ENCODE measurements around the gene CCDC88C.
"Not testable (repeated sequence)": the region's sequence is repeated elsewhere in the genome, so short reads cannot be mapped to it uniquely, and the experiment has no call there.

Gene CCDC88C

DNA sequence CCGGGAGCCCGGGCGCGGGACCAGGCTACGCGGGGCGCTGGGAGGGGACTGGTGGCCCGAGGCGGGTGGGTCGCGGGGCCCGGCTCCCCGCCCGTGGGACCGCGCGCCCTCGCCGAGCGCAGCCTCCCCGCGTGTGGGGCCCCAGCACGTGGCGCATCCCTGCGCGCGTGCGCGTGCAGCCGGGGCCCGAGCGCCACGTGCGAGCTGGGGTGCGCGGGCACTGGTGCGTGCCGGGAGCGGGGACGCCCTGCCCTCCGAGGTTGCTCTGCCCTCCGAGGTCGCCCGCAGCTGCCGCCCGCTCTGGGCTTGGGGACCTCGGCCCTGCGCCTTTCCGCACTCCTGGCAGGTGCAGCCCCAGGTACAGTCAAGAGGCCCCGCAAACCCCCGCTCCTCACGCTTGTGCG lies 365 bp upstream of the CCDC88C start:
- DNase-seq = no peak

- DNase-seq = no peak
These were observed 888 bp downstream of the CCDC88C start for GRCh38 chr14:91416744-91417119.

- no peak for DNase-seq
These were observed 1.6 kb downstream of the CCDC88C start for GRCh38 chr14:91415794-91416743.

DNA sequence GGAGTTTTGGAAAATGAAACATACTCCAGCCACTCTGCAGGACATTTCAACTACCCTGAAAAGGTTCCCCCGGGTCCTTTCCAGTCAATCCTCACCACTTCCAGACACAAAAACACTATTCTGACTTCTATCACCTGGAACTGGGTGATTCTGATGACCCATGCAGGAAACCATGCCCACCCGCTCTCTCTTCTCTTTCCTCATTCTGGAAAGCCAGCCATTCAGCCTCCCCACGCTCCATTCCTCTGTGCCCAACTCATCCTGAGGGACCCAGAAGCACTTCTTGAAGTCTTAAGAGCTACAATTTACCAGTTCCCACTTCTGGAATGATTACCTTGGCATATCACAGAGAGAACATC lies 3.2 kb downstream of the CCDC88C start:
- no peak for DNase-seq

DNA sequence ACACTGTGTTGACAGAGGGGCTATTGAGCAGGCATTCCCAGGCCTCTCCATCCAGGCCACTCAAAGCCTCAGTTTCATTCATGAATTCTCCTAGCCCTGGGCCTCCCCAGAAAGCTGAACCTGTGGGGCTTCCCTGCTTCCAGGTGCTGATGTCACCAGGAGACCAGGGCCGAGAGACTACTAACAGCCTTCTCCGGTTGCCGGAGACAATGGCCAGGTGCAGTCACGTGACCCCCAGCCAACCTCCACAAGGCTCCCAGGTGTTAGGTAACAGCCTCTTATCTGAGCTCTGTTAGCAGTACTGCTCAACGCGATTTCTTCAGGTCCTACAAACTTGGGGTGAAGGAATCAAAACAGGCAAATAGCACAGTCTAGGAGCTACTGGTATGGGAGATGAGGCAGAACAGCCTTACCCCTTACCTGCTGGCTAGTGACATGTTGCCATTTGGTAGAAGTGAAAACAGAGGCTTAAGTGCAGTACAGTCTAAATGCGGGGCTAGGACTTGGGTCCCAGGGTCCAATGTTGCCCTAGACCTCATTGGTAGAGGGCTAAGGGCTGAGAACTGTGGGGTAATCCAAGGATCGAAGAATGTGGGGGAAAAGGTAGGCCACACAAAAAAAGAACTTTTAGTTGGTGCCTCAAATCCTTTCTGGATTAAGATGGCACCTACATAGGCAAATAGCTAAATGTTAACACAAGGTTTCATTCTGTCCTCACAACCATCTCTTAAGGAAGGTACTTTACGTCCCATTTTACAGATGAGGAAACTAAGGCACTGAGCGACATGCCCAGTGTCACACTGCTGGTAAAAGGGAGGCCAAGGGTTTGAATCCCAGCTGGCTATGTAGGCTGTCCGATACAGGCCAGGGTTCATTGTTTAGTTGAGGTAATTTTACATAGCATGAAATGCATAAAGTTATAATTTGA lies 3.8 kb downstream of the CCDC88C start:
- no peak for DNase-seq

DNA sequence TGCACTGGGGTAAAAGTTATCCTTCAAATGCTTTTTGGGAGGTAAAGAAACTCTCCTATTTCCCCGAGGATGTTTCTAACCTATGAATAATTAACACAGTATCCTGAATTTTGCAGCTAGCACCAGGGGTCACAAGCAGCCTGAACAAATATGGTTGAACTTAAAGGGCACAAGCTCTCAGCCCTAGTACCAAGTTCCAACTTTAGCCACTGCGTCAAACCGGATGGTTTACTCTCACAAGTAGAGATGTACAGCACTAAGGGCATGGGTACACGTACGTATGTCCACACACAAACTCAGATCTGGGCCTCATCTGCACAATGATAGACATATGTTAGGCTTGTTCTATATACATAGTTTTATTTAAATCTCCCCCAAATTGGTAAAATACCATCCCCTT lies 4.7 kb downstream of the CCDC88C start:
- no peak for DNase-seq

DNA sequence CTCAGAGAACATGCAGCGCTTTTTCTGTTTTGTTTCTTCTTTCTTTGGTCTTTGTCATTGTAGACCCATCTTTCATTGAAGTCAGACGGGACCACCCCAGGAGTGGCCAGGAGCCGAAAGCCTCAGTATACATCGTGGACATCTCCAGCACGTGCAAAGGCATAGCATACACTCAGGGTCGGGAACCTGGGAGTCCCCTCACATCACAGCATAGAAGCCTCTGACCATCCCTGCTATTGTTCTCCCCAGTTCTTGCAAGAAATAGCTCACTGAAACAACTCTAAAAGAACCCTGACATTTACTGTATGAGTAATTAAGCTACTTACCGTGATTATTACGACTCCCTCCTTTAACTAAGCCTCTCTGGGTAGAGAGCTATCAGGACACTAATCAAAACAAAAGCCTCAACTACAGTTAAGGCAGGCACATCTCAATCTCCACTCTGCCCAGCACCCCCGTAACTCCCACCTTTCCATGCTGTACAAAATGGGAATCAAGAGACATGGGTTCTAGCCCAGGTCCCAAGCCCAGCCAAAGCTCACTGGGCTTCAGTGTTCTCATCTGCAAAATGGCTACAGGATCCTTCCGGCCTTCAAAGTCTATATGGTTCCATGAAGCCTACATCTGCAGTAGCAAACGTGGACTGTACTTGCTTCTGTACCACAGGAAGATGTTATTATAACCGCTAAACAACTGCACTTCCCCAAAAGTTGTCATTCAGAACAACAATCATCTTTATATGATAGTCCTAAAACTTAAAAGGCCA lies 6.7 kb downstream of the CCDC88C start:
- DNase-seq = no peak

- peak; percentile 25 for DNase-seq
These were observed 7.5 kb downstream of the CCDC88C start for GRCh38 chr14:91409928-91410718.

DNA sequence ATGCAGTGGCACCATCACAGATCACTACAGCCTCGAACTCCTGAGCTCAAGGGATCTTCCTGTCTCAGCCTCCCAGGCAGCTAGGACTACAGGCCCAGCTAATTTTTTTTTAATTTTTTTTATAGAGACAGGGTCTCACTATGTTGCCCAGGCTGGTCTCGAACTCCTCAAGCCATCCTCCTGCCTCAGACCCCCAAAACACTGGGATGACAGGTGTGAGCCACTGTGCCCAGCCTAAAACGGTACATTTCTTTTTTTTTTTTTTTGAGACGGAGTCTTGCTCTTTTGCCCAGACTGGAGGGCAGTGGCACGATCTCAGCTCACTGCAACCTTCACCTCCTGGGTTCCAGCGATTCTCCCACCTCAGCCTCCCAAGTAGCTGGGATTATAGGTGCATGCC lies 8.4 kb downstream of the CCDC88C start:
- not testable (repeated sequence) for DNase-seq

DNA sequence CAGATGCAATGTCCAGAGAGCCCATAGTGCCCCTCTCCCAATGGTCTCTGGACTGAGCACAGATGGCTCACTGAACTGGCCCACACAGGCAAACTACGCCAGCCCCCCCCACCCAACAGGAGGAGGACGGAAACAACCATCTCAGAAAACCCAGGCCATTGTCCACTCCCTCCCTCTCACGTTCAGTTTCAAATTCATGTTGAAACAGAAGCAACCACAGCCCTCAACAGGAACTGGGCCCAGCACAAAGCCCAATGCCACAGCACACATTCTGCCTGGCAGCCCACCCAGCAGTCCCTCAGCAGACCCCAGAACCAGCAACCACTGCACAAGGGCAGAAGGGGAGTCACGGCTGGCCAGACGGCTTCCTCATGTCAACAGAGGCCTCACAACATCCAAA lies 10.6 kb downstream of the CCDC88C start:
- DNase-seq = no peak

DNA sequence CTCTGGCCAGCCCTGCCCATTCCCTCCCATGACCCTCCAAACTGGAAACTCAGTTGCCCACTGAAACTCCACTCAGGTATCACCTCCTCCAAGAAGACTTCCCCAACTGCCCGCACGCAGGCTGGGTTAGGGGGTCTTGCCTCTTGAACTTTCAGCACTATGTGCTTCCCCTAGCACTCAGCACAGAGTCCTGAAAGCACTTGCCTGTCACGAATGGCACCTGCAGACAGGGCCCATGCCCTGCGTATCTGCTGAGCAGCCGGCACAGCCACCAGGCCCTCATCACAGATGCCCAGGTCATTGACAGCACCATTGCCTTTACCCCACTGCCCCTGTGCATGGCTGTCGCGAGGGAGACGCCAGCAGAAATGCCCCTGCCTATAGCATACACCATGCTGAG lies 11.2 kb downstream of the CCDC88C start:
- DNase-seq = no peak

- no peak for DNase-seq
These were observed 11.7 kb downstream of the CCDC88C start for GRCh38 chr14:91405724-91406435.

GRCh38 chr14:91405241-91405721 lies 12.3 kb downstream of the CCDC88C start:
- DNase-seq = no peak

GRCh38 chr14:91402771-91403600 lies 14.6 kb downstream of the CCDC88C start:
- DNase-seq = no peak

DNA sequence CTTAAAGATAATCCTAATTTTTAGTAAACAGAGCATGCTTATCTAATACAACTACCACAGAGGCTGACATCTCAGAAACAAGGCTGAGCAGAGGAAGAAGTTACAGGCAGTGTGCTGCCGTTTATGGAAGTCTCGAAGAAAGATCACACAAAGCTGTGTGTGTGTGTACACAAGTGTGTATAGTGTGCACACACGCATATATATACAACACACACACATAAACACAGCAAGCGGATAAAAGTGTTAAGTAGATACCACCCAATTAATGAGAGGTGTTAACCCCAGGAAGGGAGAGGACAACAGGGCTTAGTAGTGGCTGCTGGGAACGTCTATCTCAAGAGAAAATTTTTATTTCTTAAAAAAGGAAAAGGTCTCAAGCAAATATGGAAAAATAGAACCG lies 15.3 kb downstream of the CCDC88C start:
- DNase-seq = no peak

- DNase-seq = no peak
These were observed 15.9 kb downstream of the CCDC88C start for GRCh38 chr14:91401751-91402150.

GRCh38 chr14:91400696-91401095 lies 16.9 kb downstream of the CCDC88C start:
- no peak for DNase-seq

DNA sequence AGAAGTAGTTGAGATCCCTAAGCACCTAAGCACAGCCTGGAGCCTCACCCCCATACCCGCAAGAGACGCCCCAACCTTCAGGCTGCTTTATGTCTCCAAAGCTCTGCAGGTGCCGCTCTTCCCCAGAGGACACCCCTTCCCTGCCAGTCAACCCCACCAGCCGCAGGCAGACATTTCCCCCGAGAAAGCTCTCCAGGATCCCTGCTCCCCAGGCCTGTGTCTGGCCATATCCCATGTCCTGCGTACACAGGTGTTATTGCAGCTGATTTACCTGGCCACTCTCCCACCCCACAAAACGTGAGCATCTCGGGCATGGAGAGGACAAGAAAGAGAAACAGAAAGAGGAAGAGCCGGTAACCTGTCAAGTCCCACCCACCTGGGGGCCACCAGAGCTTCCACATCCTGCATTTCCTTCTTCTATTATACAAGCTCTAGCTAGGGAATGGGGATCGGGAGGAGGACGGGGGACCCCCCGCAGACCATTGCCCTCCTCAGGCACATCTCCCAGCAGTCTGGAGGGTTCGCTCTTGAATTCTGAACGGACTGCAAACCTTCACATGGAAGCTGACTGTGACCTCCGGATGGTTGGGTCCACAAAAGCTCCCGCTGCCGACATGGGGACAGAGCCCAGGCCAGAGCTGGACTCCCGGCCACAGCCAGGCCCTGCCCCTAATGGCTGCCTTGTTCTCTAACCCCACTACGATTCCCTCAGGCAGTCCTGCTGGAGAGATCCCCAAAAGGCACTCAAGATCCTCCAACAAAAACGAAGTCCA lies 17.6 kb downstream of the CCDC88C start:
- DNase-seq = no peak

DNA sequence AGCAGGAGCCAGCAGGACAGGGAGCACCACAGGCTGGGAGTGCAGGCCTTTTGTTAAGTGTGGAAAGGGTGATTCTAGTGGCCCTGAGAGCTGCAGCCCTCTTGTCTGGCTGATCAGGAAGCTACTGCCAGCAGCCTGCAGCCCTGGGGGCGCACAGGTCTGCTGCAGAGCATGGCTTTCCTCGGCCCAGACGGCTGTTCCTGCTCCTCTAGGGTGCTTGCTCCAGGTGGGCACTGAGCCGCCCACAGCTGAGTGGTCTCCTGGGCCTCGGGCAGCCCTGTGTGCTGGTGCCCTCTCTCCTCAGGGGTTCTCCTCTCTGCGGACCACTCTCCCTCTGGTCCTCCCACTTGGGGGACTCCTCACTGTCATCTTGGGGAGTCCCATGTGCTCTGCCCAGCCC lies 18.9 kb downstream of the CCDC88C start:
- no peak for DNase-seq
